PC-3 (cell line): ENCODE measurements around the gene SHROOM2. TPM values are rescaled to one million over a fixed set of nuclear protein-coding genes. Genes with fewer than 3 reads are reported as not detected.
"Not testable (repeated sequence)": the region's sequence is repeated elsewhere in the genome, so short reads cannot be mapped to it uniquely, and the experiment has no call there.

Experiments used
- ATAC-seq: fragments of 200-7000 bp; cut with Tn5 transposase; 2 replicates; pipeline ENCODE4 v1.9.1; 2020; ENCODE audit warnings: mild to moderate bottlenecking, moderate library complexity
- BruUV-seq: library from RNA; stranded (reverse); fragments of 400-500 nt; replicated peaks from 2 replicates; lab custom pipeline; 2021; lab: Mats Ljungman, UMichigan
- CTCF ChIA-PET: fragments of 300-600 bp; sonication (Branson Sonifier 250); formaldehyde crosslinking; loops from one replicate; lab custom pipeline; 2022; ENCODE audit warnings: antibody characterized with exemption; lab: Charles Lee
- POLR2A ChIA-PET: fragments of 300-600 bp; sonication (Branson Sonifier 250); formaldehyde crosslinking; loops from one replicate; lab custom pipeline; 2022; ENCODE audit warnings: antibody characterized with exemption; ENCODE audit not compliant: unreplicated experiment; lab: Charles Lee
- DNase-seq: peaks from one replicate; pipeline ENCODE4 v3.0.0-alpha.2; 2015
- H2AFZ ChIP-seq: fragments of 300-600 bp; sonication (generic); 2 replicates; pipeline ENCODE4 v1.6.0; 2016; ENCODE audit warnings: antibody characterized with exemption, low read length
- H3F3A ChIP-seq: fragments of 300-600 bp; sonication (generic); one replicate; pipeline ENCODE4 v1.6.0; 2017; ENCODE audit warnings: antibody characterized with exemption, low read length, control low read depth, mild to moderate bottlenecking; ENCODE audit not compliant: unreplicated experiment
- H3K27ac ChIP-seq: fragments of 300-600 bp; sonication (generic); 2 replicates; pipeline ENCODE4 v1.5.1; 2016; ENCODE audit warnings: mild to moderate bottlenecking, low read length
- H3K27me3 ChIP-seq: fragments of 300-600 bp; sonication (generic); 2 replicates; pipeline ENCODE4 v1.6.1; 2016; ENCODE audit warnings: low read length, mixed read lengths
- H3K36me3 ChIP-seq: fragments of 300-600 bp; sonication (generic); 2 replicates; pipeline ENCODE4 v1.6.1; 2016; ENCODE audit warnings: low read depth, mixed run types, low read length, mixed read lengths
- H3K4me1 ChIP-seq: fragments of 300-600 bp; sonication (generic); 2 replicates; pipeline ENCODE4 v1.5.1; 2016; ENCODE audit warnings: low read length; ENCODE audit not compliant: insufficient read depth
- H3K4me2 ChIP-seq: fragments of 300-600 bp; sonication (generic); 2 replicates; pipeline ENCODE4 v1.6.0; 2016; ENCODE audit warnings: low read length
- H3K4me3 ChIP-seq: fragments of 300-600 bp; sonication (generic); 2 replicates; pipeline ENCODE4 v1.5.1; 2016; ENCODE audit warnings: mild to moderate bottlenecking, low read length, mixed read lengths
- H3K79me2 ChIP-seq: fragments of 300-600 bp; sonication (generic); 2 replicates; pipeline ENCODE4 v1.6.1; 2017; ENCODE audit warnings: low read length, mixed read lengths
- H3K9ac ChIP-seq: fragments of 300-600 bp; sonication (generic); 2 replicates; pipeline ENCODE4 v1.6.0; 2016; ENCODE audit warnings: mild to moderate bottlenecking, low read length
- H3K9me2 ChIP-seq: fragments of 300-600 bp; sonication (generic); replicated peaks from 2 replicates; pipeline ENCODE4 v1.6.1; 2016; ENCODE audit warnings: mixed run types, low read length, mixed read lengths
- H3K9me3 ChIP-seq: fragments of 300-600 bp; sonication (generic); 2 replicates; pipeline ENCODE4 v1.6.1; 2016; ENCODE audit warnings: low read length, mixed read lengths
- H4K20me1 ChIP-seq: fragments of 300-600 bp; sonication (generic); 2 replicates; pipeline ENCODE4 v1.6.1; 2016; ENCODE audit warnings: low read length, mixed read lengths
- CTCF ChIP-seq: fragments of 300-600 bp; sonication (generic); conservative IDR thresholded peaks from 2 replicates; pipeline ENCODE4 v1.5.1; 2017; ENCODE audit warnings: antibody characterized with exemption, low read depth, mild to moderate bottlenecking, low read length
- EZH2 ChIP-seq: fragments of 300-600 bp; sonication (generic); IDR thresholded peaks from one replicate; pipeline ENCODE4 v1.6.1; 2017; ENCODE audit warnings: antibody characterized with exemption, mild to moderate bottlenecking, low read length; ENCODE audit not compliant: unreplicated experiment
- EZH2phosphoT487 ChIP-seq: fragments of 300-600 bp; sonication (generic); IDR thresholded peaks from 2 replicates; pipeline ENCODE4 v1.6.1; 2018; ENCODE audit warnings: mild to moderate bottlenecking, antibody characterized with exemption, low read length, borderline replicate concordance
- intact Hi-C: fragments of 100-400 bp; cut with micrococcal nuclease; formaldehyde crosslinking; loops from 2 replicates; pipeline ENCODE4 v1.9.0; 2023
- total RNA-seq: library from RNA; depleted of rRNA; stranded (reverse); fragments of >200 nt; gene quantifications from 2 replicates; pipeline ENCODE4 v1.2.3, GENCODE V29; 2014

The SHROOM2 gene
- total RNA-seq, 1 experiment from 2014 or later: 6.5 TPM

GRCh38 chrX:9857575-9858474 lies 71.6 kb downstream of the SHROOM2 start:
- no peaks in the 10 kb centered on the region for H3K9me2 ChIP-seq
- no TSS peak for BruUV-seq
- H3K36me3 ChIP-seq: no peaks in the 10 kb centered on the region
- peaks cover 3% of the 10 kb centered on the region; the same call in 1 of the 2 replicates for H3K4me1 ChIP-seq
- CTCF ChIA-PET: no interaction called here
- no peak for TF ChIP-seq CTCF
- TF ChIP-seq EZH2phosphoT487: no peak
- no peak for TF ChIP-seq EZH2
- DNase-seq (no peak), ATAC-seq (no peak)
- no peak overlapping the region for H3K4me3 ChIP-seq
- no peaks in the 10 kb centered on the region for H3F3A ChIP-seq
- no peak overlapping the region for H3K27ac ChIP-seq
- H3K9ac ChIP-seq: no peak overlapping the region
- POLR2A ChIA-PET: no interaction called here
- H3K9me3 ChIP-seq: no peaks in the 10 kb centered on the region
- H3K4me2 ChIP-seq: no peak overlapping the region
- no peaks in the 10 kb centered on the region for H4K20me1 ChIP-seq
- no peak overlapping the region for H2AFZ ChIP-seq
- H3K79me2 ChIP-seq: no peaks in the 10 kb centered on the region
- intact Hi-C loops: no loop called here
- no peaks in the 10 kb centered on the region for H3K27me3 ChIP-seq

GRCh38 chrX:9858684-9859083 lies 72.5 kb downstream of the SHROOM2 start:
- H3F3A ChIP-seq, H3K27me3 ChIP-seq, BruUV-seq, H3K9ac ChIP-seq, H4K20me1 ChIP-seq, intact Hi-C loops, H3K9me2 ChIP-seq, DNase-seq, H3K4me1 ChIP-seq, CTCF ChIA-PET, H3K36me3 ChIP-seq, H3K27ac ChIP-seq, H2AFZ ChIP-seq, H3K79me2 ChIP-seq, ATAC-seq, H3K4me2 ChIP-seq, POLR2A ChIA-PET, H3K4me3 ChIP-seq, H3K9me3 ChIP-seq: not testable (repeated sequence)

GRCh38 chrX:9859711-9860555 lies 73.7 kb downstream of the SHROOM2 start:
- ATAC-seq: no peak
- ChIA-PET POLR2A (no interaction called here), CTCF (no interaction called here)
- Histone ChIP-seq H4K20me1 (no peaks in the 10 kb centered on the region), H3K9me2 (no peaks in the 10 kb centered on the region), H3K4me3 (no peak overlapping the region), H3K79me2 (no peaks in the 10 kb centered on the region), H3K36me3 (no peaks in the 10 kb centered on the region), H3K27ac (no peak overlapping the region), H3K4me2 (no peak overlapping the region), H2AFZ (no peak overlapping the region), H3K9ac (no peak overlapping the region), H3K9me3 (no peaks in the 10 kb centered on the region), H3K4me1 (peaks cover 3% of the 10 kb centered on the region; the same call in 1 of the 2 replicates), H3F3A (no peaks in the 10 kb centered on the region), H3K27me3 (no peaks in the 10 kb centered on the region)
- TF ChIP-seq EZH2phosphoT487: no peak
- no peak for TF ChIP-seq CTCF
- TF ChIP-seq EZH2: no peak
- no TSS peak for BruUV-seq
- intact Hi-C loops: no loop called here
- DNase-seq: peak; percentile 43
